NCI-H1105 treated with DMSO at 0.1 percent for 48 hours (cell line): ENCODE results near the gene PTPN3.

ENCODE experiments used
- DNase-seq: peaks from one replicate; lab custom pipeline; 2025; lab: John Stamatoyannopoulos, UW

The PTPN3 gene

DNA sequence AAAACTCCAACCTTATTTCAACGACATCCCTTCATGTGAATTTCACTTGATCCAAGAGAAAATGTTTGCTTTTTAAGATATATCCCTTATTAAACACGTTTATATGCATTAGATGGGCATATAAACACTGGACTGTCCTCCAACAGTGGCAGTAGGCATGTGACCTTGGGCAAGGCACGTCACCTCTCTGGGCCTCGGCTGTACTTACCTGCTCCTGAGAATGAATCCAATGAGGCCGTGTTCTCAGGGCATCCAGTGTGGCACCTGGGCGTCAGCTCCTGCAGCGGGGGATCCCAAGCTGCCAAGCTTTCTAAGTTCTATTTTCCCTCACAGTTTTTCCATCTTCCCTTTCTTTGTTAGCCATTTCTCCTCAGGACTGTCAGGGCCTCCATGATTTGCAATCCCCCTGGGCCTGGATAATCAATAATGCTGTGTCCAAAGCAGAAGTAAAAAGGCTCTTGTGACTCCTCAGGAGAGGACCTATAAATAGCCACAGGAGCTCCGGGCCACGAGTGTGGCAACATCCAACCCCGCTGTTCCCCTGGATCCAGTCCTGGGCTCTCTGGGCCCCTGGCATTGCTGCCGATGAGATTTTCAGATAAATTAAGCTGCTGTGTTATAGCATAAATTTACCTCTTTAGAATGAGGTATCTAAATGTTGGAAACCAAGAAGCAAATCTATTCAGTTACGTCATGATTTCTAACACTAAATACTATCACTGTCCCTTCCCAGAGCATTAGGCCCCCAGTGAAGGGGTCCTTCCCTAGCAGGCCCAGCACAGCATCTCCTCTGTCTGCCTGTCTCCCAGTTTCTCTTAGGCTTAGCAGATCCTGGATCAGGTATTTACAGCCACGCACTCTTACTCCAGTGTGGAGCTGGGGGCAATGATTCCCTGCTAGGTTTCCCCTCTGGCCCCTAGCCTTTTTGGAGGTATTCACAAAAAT lies 76.8 kb downstream of the PTPN3 start:
- no peak for DNase-seq

DNA sequence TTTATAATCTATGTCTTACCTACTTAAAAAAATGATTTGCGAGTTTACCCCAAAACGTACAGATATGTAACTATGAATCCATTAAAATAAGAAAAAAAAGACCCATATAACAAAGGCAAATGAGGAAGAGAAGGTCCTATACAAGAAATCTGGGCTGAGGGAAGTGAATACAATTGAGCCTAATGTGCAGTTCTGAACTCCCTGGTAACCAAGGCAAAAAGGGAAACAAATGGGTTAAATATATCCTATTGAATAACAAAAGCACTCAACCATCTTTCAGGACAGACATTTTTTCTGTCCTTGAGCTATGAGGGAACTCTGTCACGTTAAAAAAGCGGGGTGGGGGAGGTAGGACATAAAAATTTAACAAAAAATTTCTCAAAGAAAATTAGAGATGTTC lies 78.6 kb downstream of the PTPN3 start:
- DNase-seq = no peak

DNA sequence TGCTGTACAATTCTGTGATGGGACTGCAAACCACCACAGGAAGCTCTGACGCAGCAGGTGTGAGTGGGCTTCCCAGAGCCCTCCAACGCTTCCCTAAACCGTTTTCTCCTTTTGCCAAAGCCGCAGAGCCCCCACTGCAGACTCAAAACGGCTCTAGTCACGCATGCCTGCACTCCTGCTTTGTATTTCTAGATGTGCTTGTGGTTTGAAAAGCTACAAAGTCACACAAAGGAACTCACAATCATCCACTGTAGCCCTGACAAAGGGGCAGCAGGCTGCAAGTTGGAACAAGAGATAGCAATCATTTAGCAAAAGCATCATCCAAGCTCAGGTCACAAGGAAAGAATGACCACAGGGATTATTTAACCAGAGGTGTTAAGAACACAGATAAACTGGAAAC lies 79.3 kb downstream of the PTPN3 start:
- no peak for DNase-seq

DNA sequence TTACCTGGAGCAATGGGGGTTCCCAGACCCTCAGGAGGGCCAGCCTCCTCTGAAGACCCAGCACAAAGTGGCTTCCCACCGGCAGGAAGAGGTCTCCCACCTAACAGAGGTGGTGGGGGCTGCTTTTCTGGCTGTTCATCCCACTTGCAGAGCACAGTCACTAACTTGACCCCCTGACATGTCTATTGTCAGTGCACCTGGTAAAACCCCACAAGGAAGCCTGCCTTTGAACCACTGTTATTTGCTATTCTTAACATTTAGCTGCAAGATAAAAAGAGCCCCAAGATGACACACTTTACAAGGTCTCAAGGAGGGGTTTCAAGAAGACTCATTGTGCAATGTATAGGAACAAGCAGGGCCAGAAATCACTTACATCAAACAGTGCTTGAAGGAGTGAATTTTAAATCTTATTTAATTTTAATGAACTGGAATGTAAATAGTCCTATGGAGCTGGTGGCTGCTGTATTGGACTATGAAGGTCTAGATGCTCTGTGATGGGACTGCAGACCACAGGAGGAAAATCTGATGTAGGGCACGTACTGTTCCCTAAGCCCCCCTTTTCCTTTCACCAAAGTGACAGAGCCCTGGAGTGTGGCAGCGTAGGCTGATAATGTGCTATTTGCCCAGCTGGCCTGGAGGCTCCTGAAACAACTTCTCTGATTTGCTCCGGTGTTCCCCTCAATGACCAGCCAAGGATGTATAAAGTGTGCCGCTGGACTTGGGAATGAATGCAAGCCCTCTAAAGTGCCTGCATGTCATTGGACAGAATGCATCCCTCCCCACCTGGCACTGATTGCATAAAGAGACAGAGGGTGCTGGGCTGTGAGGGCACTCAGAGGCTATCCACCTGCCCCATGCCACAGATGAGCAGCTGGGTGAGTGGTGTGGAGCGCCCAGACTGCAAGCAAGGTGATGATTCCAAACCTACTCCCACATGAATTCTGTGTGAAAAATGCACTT lies 80.2 kb downstream of the PTPN3 start:
- DNase-seq = no peak

DNA sequence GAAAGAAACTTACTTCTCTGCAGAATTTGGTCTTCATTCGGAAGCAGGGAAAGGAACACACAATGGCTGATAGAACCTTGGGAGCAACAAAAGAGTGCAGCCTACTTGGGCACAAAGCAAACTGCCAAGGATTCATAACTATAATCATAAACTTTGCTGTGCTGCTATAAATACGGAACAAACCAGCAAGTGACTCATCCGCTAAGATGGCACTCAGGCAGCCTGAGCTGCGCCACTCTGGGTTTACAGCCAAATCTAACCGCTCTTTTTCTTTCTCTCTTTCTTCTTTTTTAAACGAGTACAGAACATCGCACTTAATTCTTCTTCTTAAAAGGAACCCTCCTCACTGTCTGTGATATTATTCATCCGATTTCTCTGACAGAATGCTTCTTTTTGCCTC lies 81.1 kb downstream of the PTPN3 start:
- DNase-seq = no peak

DNA sequence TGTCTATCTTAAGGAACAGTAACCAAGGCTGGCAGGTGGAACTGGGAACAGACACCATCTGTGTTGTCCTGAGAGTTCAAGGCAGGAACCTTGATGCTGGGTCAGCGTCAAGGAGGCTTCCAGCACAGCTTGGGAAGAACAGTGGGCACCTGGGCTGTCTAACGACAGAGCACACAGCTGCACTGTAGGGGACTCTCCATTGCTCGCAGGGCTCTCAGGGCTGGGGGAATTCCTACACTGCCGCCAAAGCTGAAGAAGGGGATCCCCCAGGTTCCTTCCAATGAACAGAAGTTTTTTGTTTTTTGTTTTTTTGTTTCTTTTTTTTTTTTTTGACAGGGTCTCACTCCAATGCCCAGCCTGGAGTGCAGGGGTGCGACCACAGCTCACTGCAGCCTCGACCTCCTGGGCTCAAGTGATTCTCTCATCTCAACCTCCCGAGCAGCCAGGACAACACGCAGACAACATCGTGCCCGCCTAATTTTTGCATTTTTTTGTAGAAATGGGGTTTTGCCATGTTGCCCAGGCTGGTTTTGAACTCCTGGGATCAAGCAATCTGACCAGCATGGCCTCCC lies 81.9 kb downstream of the PTPN3 start:
- no peak for DNase-seq

DNA sequence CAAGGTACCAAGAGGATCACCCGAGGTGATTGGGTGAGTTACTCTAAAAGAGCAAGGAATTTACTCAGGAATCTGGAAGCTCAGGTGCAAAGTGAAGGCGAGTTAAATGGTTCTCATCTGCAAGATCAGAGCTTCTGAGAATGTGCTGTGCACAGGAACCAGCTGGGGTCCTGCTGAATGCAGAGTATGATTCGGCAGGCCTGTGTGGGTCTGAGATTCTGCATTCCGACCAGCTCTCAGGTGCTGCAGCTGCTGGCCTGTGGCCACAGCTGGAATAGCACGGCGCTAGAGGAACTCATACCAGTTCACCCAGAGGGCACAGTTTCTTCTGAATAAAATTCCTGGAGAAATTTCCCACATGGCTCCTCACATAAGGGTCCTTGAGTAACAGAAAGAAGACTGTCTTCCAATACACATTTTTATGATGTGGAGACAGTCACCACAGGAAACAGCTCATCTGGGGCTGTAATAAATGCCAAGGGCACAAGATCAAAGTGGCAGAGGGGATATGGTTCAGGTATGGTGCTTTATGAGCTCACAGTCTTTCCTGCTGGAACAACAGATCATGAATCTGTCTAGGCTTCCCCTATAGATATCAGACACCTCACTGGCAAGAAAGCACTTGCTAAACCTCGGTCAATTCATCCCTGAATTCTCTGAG lies 83.9 kb downstream of the PTPN3 start:
- no peak for DNase-seq

DNA sequence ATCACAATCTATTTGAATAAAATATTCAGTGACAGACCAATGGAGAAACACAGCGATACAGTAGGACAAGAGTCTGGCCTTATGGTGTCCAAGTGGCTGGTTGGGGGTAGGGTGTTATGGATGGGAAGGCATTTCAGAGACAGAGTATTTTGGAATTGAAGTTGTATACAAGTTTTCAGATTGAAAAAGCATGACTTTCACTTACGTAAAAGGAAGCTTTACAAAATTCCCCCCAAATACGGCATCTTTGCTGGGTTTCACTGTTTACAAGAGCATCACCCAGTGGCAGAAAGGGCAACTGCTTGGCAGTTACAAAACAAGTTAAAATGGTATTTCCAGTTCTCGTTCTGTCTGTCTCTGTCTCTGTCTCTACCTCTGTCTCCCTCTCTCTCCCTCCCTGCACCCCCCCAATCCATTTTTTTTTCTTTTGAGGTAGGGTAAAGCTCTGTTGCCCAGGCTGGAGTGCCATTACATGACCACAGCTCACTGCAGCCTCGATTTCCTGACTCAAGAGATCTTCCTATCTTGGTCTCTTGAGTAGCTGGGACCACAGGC lies 86.2 kb downstream of the PTPN3 start:
- peak; percentile 14 for DNase-seq

DNA sequence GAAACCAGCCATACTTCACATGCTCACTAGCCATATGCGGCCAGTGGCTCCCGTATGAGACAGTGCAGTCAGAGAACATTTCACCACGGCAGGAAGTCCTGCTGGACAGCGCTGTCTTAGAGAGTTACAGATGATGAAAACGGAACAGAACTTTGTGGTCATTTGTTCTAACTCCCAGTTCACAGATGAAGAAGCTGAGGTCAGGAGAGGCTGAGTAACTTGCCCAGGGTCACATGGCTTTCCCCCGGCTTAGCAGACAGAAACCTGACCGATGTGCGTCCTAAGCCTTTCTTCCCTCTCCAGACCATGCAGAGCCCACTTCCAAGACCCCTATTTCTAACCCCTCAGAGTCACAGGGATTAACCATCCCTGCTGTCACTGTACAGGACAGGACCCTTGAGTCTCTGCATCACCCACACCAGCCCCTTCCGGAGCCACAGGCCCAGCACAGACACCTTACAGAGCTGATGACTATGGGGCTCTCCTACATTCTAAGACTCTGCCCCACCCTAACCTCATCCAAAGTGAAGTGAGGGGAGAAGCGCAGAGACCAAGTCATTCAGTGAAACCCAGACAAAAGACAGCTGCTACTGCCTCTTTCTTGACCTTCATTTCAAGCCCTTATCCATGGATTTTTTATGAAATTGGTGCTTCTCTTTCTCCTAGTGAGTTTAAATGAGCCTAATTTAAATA lies 86.9 kb downstream of the PTPN3 start:
- DNase-seq = no peak

DNA sequence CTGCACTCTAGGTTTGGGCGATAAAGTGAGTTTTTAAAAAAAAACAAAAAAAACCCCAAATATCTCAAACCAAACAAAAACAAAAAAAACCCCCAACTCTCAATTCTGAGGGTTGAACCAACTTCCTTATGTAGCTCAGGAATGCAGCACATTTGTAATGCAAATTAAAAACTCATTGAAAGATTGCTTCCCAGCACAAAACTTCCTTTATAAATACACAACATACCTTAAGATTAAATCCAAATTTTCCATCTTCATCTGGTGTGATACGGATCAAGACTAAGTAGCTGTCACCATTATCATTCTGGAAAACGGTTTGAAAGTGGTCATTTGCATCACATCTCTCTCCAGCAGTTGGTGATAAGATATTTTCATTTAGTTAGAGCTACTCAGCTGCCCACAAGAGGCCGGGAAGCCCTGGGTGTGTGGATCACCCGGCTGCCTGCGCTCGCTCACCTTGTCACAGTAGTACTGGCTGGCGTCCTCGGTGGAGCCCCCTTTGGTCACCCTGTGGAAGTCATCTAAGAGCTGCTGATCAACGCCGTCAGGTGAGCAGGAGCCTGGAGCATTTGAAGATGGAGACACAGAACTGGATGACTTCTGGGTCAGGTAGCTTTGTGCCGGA lies 88.2 kb downstream of the PTPN3 start:
- DNase-seq = no peak

DNA sequence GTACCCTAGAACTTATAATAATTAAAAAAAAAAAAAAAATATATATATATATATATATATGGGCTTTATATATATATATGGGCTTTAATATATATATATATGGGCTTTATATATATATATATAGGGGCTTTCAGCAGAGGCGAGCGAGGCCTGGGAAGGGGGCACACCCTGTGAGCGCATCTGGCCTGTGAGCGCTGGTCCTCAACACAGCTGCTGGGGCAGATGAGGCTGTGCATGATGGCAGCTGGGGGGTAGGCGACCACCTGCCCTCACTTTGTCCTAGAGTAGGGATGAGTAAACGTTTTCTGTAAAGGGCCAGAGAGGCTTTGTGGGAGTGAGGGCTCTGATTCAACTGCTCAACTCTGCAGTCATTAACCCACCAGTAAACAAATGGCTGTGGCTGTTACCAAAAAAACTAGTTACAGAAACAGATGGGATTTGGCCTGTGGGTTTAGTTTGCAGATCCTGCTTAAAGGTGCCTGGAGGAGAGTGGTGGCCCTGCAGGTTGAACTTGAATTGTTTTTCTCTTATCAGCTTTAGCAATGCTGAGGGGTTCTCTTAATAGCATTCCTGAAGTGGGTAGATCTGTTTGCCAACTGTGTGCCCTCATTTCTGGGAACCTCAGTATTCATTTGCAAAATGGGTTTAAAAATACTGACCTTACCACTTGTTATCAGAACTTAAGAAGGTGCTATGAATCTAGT lies 89.2 kb downstream of the PTPN3 start:
- DNase-seq = no peak

DNA sequence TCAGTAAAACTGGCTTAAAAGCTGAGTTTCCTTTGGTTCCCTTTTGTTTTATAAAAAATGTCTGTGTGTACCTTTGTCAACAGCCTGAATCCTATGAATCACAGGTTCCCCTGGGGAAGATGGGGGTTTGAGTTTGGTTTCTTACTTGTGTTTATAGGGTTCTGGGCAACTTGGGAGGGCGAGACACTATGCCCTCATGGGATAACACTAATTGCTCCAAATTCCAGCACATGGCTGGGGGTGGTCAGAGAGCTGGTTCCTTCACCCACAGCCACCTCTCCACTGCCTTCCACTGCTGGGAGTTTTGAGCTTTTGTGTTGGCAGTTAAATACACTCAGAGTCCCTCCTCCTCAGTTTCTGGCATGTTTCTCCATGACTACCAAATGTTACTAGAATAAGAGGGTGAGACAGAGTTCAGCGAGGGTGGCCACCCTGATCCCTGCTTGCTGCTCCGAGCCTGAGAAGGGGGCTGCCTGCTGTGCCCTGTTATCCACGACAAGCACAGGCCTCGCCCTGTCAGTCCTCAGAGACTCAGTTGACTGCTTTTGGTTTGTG lies 94.3 kb downstream of the PTPN3 start:
- DNase-seq = no peak

DNA sequence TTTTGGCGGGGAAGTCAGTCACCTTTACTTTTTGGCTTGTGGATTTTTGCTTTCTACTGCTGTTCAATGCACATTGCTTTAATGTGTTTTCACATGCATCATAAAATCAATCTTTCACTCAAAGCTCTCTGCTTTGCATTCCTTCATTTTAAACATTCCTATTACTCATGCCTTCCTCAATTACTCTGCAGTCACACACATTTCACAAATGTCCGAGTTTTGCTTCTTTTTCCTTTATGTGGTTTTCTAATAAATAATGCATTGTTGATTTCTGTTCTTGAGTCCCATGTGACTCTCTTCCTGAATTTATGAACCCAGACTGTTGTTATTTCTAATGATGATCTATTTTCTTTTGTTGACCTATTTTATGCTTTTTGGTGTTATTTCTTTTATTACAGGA lies 95.0 kb downstream of the PTPN3 start:
- DNase-seq = no peak

DNA sequence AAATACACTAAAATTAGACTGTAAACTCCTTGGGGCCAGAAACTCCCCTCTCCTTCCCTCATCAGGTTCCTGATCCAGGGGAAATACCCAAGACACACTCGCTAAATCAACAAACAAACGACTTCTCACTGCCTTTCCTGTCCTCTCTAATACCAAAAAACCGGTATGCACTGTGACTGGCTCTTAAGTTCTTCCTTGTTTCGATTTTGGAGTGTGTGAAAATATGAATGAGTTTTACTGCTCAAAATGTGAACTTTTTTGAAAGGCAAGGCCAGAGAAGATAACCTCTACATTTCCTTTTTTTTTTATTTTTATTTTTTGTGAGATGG lies 96.2 kb downstream of the PTPN3 start:
- DNase-seq = no peak

DNA sequence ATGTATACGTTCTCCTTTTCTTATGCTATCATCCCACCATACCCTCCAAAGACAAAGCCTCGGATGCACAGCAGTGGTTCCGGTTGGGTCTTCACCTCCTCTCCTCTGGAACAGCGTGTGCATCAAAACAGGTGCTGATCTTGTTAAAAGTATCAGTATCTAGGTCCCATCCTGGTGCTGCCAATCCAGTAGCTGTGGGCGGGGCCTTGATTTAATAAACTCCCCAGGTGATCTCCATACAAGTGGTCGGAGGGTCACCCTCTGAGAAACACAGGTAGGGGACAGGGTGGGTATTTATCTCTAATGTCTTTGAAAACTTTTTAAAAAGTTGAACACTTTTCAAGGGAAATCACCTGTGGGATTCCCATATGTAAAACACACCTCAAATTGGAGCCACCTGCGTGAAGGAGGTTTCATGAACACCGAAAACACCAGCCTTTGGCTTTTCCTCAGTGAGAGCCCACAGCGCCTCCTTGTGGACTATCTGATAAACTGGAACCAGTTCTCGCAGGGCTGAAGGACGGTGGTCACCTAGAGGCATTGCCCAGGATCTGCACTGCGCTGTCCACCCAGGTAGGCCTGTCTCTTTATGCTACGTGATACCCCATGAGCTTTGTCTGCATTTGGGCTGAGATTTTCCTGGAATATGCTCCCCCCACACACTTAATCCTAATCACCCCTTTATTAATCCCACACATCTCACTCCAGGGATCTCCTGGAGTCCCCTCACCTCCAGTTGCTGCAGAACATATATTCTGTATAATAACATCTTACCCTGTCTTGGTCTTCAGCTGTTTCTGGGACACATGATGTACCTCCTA lies 96.7 kb downstream of the PTPN3 start:
- peak; percentile 29 for DNase-seq

DNA sequence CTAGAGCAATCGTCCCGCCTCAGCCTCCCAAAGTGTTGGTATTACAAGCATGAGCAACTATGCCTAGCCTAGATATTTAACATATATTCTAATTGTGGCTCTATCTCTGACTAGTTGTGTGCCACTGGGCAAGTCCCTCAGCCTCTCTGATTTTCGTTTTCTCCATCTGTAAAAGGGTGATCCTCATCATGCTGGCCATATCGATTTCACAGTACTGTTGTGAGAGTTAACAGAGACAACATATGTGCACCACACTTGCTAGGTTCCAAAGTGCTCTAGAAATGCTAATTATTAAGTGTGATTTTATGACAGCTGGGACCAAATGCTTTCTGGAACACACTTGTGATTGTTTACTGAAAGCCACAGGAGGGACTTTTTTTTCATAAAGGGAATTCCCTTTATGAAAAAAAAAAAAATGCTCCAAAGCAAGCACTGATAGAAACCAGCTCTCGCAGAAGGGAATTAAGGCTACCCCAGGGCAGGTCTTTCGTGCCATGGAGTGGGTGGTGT lies 98.8 kb downstream of the PTPN3 start:
- no peak for DNase-seq

DNA sequence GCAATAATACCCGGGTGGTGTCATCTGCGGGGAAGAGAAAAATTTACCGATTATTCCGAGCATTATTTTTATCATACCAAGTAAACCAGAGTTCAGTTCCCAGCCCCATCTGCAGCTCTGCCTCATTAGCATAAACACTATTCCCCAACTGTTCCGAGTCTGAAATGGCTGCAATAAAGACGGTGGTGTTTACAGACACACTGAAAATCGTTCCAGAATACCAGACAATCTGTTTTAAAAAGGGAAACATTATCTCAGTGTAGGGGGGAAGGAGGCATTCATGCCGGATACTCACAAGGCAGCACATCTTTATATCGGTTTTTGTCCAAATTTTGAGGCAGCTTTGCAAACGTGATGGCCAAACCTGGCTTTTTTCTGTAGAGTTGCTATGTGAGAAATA lies 106.9 kb downstream of the PTPN3 start:
- no peak for DNase-seq

DNA sequence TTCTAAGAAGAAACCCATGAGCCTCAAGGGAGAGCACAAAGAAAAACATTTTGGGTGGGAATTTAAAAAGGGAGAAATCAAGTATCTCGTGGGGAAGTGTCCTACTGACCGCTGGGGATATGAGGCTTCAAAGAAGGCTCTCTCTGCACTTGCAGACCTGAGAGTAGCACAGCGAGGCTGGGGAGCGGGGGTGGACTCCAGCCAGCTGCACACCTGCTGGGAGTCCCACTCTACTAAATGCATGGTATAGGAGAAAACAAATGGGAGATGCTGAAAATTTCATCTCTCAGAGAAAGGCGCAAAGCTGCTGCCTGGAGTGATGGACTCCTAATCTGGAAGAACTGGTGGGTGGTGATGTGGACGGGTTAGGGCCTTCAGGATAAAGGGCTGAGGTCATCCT lies 110.3 kb downstream of the PTPN3 start:
- no peak for DNase-seq

DNA sequence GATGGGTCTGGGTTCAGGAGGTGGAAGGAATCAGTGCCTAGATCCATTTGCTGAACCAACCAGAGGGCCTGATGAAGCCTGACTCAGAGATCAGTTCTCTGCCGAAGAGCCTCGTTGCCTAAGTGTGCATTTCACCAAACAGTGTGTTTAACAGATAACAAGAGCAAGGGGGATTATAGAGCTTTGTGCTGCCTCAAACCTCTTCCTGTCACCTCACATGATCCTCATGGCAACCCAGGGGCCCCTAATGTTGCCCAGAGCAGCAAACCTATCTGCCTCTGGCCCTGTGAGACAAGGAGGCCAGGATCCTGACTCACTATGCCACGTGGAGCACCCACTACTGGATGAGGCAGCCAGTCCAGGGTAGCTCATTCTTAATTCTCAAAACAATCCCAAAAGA lies 110.9 kb downstream of the PTPN3 start:
- DNase-seq = no peak
